HUES6 (cell line): ENCODE measurements around the gene OLFML2B.

ENCODE experiments used
- H3K27ac ChIP-seq: 2 replicates; pipeline ENCODE4 v1.7.0; 2013; ENCODE audit warnings: low read depth, mild to moderate bottlenecking, low read length, inconsistent platforms
- H3K27me3 ChIP-seq: 2 replicates; pipeline ENCODE4 v1.6.1; 2013; ENCODE audit warnings: low read length; ENCODE audit not compliant: control insufficient read depth, insufficient read depth
- H3K36me3 ChIP-seq: 2 replicates; pipeline ENCODE4 v1.6.1; 2013; ENCODE audit warnings: low read length; ENCODE audit not compliant: control insufficient read depth, insufficient read depth
- H3K4me1 ChIP-seq: 2 replicates; pipeline ENCODE4 v1.6.1; 2013; ENCODE audit warnings: low read length; ENCODE audit not compliant: control insufficient read depth, insufficient read depth
- H3K4me3 ChIP-seq: 2 replicates; pipeline ENCODE4 v1.5.1; 2013; ENCODE audit warnings: low read depth, low read length
- H3K9ac ChIP-seq: one replicate; pipeline ENCODE4 v1.6.1; 2013; ENCODE audit warnings: mild to moderate bottlenecking, low read length
- H3K9me3 ChIP-seq: 2 replicates; pipeline ENCODE4 v1.6.1; 2013; ENCODE audit warnings: low read depth, low read length; ENCODE audit not compliant: control insufficient read depth, insufficient read depth

Gene OLFML2B

DNA sequence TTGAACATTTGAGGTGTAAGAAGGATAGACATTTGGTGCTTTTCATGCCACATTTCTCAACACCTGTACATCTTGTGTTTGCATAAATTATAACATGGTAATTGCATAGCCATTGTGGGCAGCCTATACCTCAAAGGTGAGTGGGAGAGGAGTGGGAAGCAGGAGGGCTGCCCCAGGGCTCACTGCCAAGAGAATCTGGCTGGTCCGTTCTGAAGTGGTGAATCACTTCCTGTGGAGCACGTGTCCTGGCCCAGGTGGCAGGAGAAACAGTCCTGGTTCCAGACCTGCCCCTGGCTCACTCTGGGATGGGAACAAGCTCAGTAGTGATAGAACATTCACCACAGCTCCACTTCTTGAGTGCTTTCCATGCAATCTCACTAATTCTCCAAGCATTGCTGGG lies 11.6 kb upstream of the OLFML2B start:
- Histone ChIP-seq H3K27ac (no peak overlapping the region), H3K9ac (no peak overlapping the region), H3K9me3 (no peaks in the 10 kb centered on the region), H3K27me3 (peaks cover 17% of the 10 kb centered on the region; the same call in 1 of the 2 replicates), H3K4me3 (no peak overlapping the region), H3K4me1 (no peaks in the 10 kb centered on the region; the same call in 1 of the 2 replicates), H3K36me3 (no peaks in the 10 kb centered on the region)

DNA sequence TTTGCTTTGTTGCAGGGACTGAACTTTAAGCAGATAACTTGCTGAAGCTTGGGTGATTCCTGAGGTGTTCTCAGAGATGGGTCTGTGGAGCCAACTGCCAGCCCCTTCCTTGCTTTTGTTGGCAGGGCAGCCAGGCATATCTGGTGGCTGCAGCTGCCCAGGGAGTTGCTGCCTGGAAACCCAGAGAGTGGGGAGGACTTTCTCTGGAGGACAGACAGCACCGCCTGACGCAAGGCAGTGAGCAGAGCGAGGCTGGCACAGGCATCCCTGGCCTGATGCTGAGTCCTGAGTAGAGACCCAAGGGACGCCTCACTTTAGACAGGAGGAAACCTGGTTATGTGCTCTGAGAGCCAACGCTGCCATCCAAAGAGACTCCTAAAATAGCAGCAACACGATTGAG lies 9.8 kb upstream of the OLFML2B start:
- Histone ChIP-seq H3K9ac (no peak overlapping the region), H3K27ac (no peak overlapping the region), H3K4me1 (no peaks in the 10 kb centered on the region; the same call in 1 of the 2 replicates), H3K9me3 (no peaks in the 10 kb centered on the region), H3K27me3 (peaks cover 28% of the 10 kb centered on the region), H3K36me3 (no peaks in the 10 kb centered on the region), H3K4me3 (no peak overlapping the region)

DNA sequence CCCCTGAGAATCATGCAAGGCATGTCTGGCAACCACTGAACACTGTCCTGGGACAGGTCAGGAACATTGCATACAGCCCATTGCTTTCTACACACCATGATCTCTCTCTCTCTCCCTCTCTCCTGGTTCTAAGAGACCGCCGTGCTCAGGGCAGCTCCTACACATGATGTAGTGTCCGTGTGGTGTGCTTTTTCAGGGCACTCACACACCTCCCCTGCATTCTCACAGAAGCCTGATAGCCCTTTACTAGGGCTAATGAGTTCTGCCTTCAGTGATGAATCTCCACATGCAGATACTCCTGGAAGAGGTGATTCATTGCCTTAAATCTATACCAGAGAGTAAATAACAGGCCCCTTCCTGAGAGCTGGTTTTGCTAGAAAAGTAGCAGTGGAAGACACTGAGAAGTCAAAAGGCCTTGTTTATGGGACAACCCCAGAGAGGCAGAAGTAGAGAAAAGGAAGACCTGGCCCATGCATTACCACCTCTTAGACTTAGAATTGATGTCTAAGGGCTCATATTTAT lies 7.2 kb upstream of the OLFML2B start:
- no peak overlapping the region for H3K9ac ChIP-seq
- no peaks in the 10 kb centered on the region for H3K36me3 ChIP-seq
- H3K27me3 ChIP-seq = peaks cover 43% of the 10 kb centered on the region
- no peak overlapping the region for H3K4me3 ChIP-seq
- no peaks in the 10 kb centered on the region for H3K9me3 ChIP-seq
- H3K27ac ChIP-seq = no peak overlapping the region
- H3K4me1 ChIP-seq = no peaks in the 10 kb centered on the region; the same call in 1 of the 2 replicates

DNA sequence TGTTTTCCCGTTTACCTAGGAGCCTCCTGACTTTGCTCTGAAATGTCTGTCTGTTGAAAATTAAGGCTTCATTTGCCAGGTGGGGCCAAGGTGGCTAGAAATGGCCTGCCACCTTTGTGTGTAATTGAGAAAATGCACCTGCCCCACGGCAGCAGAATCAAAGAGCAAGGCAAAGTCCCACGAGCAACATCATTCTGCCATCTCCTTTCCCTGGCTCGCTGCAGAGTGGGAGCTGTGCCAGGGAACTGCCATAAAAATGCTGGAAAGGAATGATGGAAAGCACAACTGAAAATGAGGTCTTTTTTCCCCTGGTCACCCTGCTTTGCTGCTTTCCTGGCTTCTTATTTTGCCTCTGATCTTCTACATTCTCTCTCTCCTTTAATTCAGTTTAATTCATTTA lies 5.5 kb upstream of the OLFML2B start:
- Histone ChIP-seq H3K9me3 (no peaks in the 10 kb centered on the region), H3K27ac (no peak overlapping the region), H3K27me3 (peaks cover 59% of the 10 kb centered on the region), H3K9ac (no peak overlapping the region), H3K36me3 (no peaks in the 10 kb centered on the region), H3K4me1 (no peaks in the 10 kb centered on the region), H3K4me3 (no peak overlapping the region)

DNA sequence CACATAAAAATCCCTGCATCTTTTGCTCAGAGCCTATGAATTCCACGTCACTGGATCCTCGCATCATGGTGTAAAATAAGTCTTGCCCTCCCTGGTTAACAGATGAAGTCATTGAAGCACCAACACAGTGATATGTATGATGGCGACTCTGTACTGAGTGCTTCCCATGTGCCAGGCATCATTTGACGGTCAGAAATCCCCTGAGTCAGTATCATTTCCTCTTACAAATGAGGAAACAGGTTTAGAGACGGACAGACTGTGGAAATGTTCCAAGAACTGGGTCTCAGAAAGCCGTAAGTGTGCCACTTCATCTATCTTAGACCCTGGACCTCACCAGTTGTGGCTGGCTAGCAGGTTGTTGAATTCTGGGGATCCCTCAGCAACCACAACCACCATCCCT lies 5.1 kb upstream of the OLFML2B start:
- Histone ChIP-seq H3K27me3 (peaks cover 60% of the 10 kb centered on the region), H3K36me3 (no peaks in the 10 kb centered on the region), H3K9me3 (no peaks in the 10 kb centered on the region), H3K4me3 (no peak overlapping the region), H3K27ac (no peak overlapping the region), H3K4me1 (no peaks in the 10 kb centered on the region), H3K9ac (no peak overlapping the region)

DNA sequence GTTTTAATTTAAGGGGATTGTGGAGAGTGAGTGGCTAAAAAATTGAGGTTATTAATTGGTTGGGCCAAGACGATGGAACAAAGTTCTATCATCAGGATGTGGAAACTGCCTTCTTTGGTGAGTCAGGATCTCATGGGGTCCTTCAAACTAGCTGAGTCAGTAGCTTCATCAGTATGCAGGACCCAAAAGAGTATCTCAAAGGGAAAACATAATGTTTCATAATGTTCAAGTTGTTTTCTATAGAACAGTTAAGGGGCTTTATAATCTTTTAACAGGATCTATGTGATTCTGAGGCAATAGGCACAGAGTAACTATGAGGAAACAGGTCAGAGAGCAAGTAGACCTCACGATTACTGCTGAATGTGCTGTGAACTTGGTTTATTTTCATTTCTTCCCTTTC lies 3.2 kb upstream of the OLFML2B start:
- H3K27ac ChIP-seq = no peak overlapping the region
- H3K27me3 ChIP-seq = peaks cover 67% of the 10 kb centered on the region
- H3K4me3 ChIP-seq = no peak overlapping the region
- H3K9ac ChIP-seq = no peak overlapping the region
- H3K36me3 ChIP-seq = no peaks in the 10 kb centered on the region
- no peaks in the 10 kb centered on the region for H3K9me3 ChIP-seq
- peaks cover 2% of the 10 kb centered on the region for H3K4me1 ChIP-seq

DNA sequence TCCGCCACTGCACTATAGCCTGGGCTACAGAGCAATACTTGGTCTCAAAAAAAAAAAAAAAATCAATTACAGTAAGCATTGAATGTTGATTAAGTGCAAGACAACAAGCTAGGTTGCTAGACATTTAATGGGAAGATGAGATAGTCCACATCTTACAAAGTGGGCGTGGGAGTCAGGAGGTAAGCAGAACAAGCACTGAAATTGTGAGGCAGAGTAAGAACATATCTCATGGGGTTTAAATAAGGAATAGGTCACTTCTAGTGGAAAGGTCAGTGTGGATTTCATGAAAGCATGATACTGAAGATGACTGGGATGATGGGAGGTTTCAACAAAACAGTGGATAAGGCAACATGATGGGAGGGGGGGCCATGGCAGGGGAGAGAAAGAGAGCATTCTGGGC lies 1.9 kb upstream of the OLFML2B start:
- peaks cover 12% of the 10 kb centered on the region for H3K4me1 ChIP-seq
- H3K36me3 ChIP-seq = no peaks in the 10 kb centered on the region
- H3K9ac ChIP-seq = no peak overlapping the region
- H3K27me3 ChIP-seq = peaks cover 67% of the 10 kb centered on the region
- H3K9me3 ChIP-seq = no peaks in the 10 kb centered on the region
- no peak overlapping the region for H3K27ac ChIP-seq
- no peak overlapping the region for H3K4me3 ChIP-seq

DNA sequence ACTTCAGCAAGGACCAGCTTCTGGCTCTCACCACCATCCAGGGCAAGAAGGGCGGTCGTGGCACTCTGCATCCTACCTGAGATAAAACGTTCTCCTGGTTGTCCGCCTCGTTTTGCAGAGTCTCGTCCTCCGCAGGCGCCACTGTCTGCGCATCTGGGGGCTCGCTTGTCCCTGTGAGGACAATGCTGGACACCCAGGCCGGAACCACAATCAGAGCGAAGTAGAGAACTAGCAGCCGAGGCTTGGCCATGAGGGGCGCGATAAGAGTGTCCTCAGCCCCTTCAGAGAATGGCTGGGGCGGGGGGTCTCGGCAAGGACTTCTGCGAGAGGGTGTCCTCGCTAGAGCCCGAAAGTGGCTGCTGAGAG lies 505 bp downstream of the OLFML2B start:
- peaks cover 56% of the 10 kb centered on the region for H3K27me3 ChIP-seq
- no peaks in the 10 kb centered on the region for H3K9me3 ChIP-seq
- peaks cover 12% of the 10 kb centered on the region for H3K4me1 ChIP-seq
- H3K27ac ChIP-seq = no peak overlapping the region
- H3K9ac ChIP-seq = peak overlapping the region; percentile 16
- no peaks in the 10 kb centered on the region for H3K36me3 ChIP-seq
- peak overlapping the region; percentile 77 for H3K4me3 ChIP-seq

DNA sequence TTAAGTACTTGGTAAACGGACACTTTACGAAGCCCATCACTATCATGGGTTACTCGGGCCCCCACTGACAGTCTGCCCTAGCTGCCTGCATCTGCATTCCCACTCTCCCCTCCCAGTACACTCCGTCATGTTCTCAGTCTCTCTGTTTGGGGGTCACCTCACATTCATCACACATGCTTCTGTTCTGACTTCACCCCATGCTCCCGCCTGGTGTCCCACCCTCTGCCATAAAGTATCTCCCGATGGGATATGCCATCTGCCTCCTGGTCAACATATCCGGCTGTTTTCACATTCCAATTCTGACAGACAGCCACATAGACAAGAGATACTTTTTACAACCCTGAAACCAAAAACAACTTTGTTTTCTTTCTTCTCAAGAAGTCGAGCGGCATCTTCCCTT lies 1.0 kb downstream of the OLFML2B start:
- Histone ChIP-seq H3K9me3 (no peaks in the 10 kb centered on the region), H3K9ac (no peak overlapping the region), H3K4me1 (peaks cover 12% of the 10 kb centered on the region), H3K27me3 (peaks cover 56% of the 10 kb centered on the region), H3K4me3 (0 out of 2 replicates have a peak overlapping the region, but pooled peaks have one; percentile 77), H3K27ac (no peak overlapping the region), H3K36me3 (no peaks in the 10 kb centered on the region)

DNA sequence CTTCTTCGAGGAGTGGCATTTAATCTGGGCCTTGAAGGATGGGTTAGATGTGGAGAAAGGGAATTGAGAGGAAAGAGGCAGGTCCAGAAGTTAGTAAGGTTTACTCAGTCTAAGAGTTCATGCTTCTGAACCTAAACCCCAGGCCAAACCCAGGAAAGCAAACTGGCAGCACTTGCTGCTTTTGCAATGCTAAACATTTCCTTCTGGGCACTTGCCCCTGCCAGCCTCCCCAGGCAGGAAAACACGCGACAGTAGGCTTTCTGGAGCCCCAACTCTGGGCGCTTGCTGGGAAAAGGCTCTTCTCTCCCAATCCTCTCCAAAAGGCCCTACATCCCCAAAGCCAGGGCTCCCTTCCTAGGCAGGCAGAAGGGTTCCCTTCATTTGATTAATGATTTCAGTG lies 2.5 kb downstream of the OLFML2B start:
- peaks cover 12% of the 10 kb centered on the region for H3K4me1 ChIP-seq
- no peak overlapping the region for H3K9ac ChIP-seq
- H3K36me3 ChIP-seq = no peaks in the 10 kb centered on the region
- H3K4me3 ChIP-seq = no peak overlapping the region
- H3K9me3 ChIP-seq = no peaks in the 10 kb centered on the region
- H3K27me3 ChIP-seq = peaks cover 45% of the 10 kb centered on the region
- H3K27ac ChIP-seq = no peak overlapping the region

DNA sequence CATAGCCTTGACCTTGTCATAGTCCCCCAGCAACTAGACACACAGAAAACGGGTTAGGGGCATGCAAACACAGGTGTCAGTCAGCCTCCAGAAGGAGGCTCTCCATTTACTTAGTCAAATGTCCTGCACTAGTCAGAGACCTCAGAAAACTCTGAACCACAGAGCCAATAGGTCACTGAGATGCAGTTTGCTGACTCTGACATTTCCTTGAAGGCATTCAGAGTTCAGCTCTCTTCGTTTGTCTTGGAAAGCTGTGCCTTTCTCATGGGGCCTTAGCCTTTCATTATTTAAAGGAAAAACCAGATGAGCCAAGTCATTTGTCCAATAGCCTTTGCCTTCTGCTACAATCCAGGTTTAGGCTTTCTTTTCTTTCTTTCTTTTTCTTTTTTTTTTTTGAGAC lies 3.5 kb downstream of the OLFML2B start:
- H3K4me1 ChIP-seq = peaks cover 13% of the 10 kb centered on the region
- H3K27ac ChIP-seq = no peak overlapping the region
- peaks cover 36% of the 10 kb centered on the region for H3K27me3 ChIP-seq
- no peak overlapping the region for H3K4me3 ChIP-seq
- H3K9ac ChIP-seq = no peak overlapping the region
- no peaks in the 10 kb centered on the region for H3K9me3 ChIP-seq
- H3K36me3 ChIP-seq = no peaks in the 10 kb centered on the region

DNA sequence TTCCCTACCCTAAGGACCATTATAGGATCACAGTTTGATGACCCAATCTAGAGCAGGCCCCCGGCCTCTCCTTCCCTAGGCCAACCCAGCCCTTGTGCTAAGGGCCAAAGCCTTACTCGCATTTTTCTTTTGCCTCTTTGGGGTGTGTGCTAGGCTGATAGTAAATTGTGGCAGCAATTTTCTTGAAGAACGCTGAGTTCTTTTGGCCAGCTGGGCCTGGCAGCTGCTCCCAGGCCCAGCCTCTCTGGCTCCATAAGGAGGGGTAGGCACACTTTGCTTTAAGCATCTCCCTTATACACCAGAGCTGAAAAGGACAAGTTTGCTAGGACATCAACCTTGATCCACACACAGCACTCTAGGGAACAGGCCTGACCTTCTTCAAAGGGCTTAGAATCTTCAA lies 4.2 kb downstream of the OLFML2B start:
- Histone ChIP-seq H3K4me3 (no peak overlapping the region), H3K27ac (no peak overlapping the region), H3K4me1 (peaks cover 20% of the 10 kb centered on the region), H3K36me3 (no peaks in the 10 kb centered on the region), H3K27me3 (peaks cover 29% of the 10 kb centered on the region), H3K9ac (no peak overlapping the region), H3K9me3 (no peaks in the 10 kb centered on the region)
